H1 (cell line): ENCODE measurements around the gene CERS1. TPM values are rescaled to one million over a fixed set of nuclear protein-coding genes. Genes with fewer than 3 reads are reported as not detected.

Experiments
- CEBPB ChIP-seq: IDR thresholded peaks from 2 replicates; pipeline ENCODE4 v1.6.1; 2012; ENCODE audit warnings: low read depth, low read length
- CHD1 ChIP-seq: IDR thresholded peaks from 2 replicates; pipeline ENCODE4 v1.6.1; 2012; ENCODE audit warnings: low read depth, low read length, improper control_type of control experiment
- KDM1A ChIP-seq: fragments of 200-600, 300-600 bp; sonication (generic); IDR thresholded peaks from 2 replicates; pipeline ENCODE4 v1.7.1; 2016; ENCODE audit warnings: mild to moderate bottlenecking, low read length, borderline replicate concordance
- NANOG ChIP-seq: IDR thresholded peaks from 2 replicates; pipeline ENCODE4 v1.6.1; 2011; ENCODE audit warnings: low read length, low read depth, mild to moderate bottlenecking, inconsistent platforms; ENCODE audit not compliant: insufficient read depth, poor library complexity, severe bottlenecking
- PHF8 ChIP-seq: fragments of 200-600 bp; sonication (generic); conservative IDR thresholded peaks from 2 replicates; pipeline ENCODE4 v1.7.1; 2012; ENCODE audit warnings: low read depth, mild to moderate bottlenecking, inconsistent platforms, low read length, moderate library complexity
- TAF1 ChIP-seq: IDR thresholded peaks from 2 replicates; pipeline ENCODE4 v1.6.1; 2011; ENCODE audit warnings: mild to moderate bottlenecking, low read depth, low read length
- TCF12 ChIP-seq: IDR thresholded peaks from 2 replicates; pipeline ENCODE4 v1.6.1; 2011; ENCODE audit warnings: low read depth, mild to moderate bottlenecking, low read length
- polyA plus RNA-seq, 7 experiments: library from polyadenylated mRNA; depleted of rRNA in 3 of 7; stranded (reverse) in 5 of 7; unstranded in 2 of 7; fragments of >200 nt in 5 of 7; fragments of 200-250 nt in 2 of 7; gene quantifications; 1 replicate in 5 of 7; 2 replicates in 1 of 7; 4 replicates in 1 of 7; pipeline versions ENCODE4 v1.2.1 to v1.2.3, GENCODE V29; 2011 to 2013; ENCODE audit warnings: missing spikeins in 2 of 7, mixed read lengths in 2 of 7
- total RNA-seq: library from RNA; stranded (reverse); fragmentation: NEBNext Ultra II Directional; extraction: Animal tissue kit (Norgen Biotek cat#: 25700); gene quantifications from 2 replicates; pipeline ENCODE4 v1.2.1, GENCODE V29; 2021
- TF ChIP-seq, protein P1 (sequence below): fragments of 300-600 bp; sonication (generic); IDR thresholded peaks from 2 replicates; pipeline ENCODE4 v1.7.1; 2012; ENCODE audit warnings: low read length, moderate library complexity, mild to moderate bottlenecking, inconsistent platforms; ENCODE audit not compliant: insufficient replicate concordance
- TF ChIP-seq, protein P2 (sequence below): IDR thresholded peaks from 2 replicates; pipeline ENCODE4 v1.6.1; 2012; ENCODE audit warnings: inconsistent platforms

The CERS1 gene
- total and polyA plus RNA-seq, 2 of the 8 experiments (the other 6 are each of a cell fraction or from before 2014, with no cell fraction given) = 18.6 to 51.0 TPM

GRCh38 chr19:18900700-18901481 is 4.9 kb upstream of the CERS1 start (continued):
- TF ChIP-seq, protein P1, sequence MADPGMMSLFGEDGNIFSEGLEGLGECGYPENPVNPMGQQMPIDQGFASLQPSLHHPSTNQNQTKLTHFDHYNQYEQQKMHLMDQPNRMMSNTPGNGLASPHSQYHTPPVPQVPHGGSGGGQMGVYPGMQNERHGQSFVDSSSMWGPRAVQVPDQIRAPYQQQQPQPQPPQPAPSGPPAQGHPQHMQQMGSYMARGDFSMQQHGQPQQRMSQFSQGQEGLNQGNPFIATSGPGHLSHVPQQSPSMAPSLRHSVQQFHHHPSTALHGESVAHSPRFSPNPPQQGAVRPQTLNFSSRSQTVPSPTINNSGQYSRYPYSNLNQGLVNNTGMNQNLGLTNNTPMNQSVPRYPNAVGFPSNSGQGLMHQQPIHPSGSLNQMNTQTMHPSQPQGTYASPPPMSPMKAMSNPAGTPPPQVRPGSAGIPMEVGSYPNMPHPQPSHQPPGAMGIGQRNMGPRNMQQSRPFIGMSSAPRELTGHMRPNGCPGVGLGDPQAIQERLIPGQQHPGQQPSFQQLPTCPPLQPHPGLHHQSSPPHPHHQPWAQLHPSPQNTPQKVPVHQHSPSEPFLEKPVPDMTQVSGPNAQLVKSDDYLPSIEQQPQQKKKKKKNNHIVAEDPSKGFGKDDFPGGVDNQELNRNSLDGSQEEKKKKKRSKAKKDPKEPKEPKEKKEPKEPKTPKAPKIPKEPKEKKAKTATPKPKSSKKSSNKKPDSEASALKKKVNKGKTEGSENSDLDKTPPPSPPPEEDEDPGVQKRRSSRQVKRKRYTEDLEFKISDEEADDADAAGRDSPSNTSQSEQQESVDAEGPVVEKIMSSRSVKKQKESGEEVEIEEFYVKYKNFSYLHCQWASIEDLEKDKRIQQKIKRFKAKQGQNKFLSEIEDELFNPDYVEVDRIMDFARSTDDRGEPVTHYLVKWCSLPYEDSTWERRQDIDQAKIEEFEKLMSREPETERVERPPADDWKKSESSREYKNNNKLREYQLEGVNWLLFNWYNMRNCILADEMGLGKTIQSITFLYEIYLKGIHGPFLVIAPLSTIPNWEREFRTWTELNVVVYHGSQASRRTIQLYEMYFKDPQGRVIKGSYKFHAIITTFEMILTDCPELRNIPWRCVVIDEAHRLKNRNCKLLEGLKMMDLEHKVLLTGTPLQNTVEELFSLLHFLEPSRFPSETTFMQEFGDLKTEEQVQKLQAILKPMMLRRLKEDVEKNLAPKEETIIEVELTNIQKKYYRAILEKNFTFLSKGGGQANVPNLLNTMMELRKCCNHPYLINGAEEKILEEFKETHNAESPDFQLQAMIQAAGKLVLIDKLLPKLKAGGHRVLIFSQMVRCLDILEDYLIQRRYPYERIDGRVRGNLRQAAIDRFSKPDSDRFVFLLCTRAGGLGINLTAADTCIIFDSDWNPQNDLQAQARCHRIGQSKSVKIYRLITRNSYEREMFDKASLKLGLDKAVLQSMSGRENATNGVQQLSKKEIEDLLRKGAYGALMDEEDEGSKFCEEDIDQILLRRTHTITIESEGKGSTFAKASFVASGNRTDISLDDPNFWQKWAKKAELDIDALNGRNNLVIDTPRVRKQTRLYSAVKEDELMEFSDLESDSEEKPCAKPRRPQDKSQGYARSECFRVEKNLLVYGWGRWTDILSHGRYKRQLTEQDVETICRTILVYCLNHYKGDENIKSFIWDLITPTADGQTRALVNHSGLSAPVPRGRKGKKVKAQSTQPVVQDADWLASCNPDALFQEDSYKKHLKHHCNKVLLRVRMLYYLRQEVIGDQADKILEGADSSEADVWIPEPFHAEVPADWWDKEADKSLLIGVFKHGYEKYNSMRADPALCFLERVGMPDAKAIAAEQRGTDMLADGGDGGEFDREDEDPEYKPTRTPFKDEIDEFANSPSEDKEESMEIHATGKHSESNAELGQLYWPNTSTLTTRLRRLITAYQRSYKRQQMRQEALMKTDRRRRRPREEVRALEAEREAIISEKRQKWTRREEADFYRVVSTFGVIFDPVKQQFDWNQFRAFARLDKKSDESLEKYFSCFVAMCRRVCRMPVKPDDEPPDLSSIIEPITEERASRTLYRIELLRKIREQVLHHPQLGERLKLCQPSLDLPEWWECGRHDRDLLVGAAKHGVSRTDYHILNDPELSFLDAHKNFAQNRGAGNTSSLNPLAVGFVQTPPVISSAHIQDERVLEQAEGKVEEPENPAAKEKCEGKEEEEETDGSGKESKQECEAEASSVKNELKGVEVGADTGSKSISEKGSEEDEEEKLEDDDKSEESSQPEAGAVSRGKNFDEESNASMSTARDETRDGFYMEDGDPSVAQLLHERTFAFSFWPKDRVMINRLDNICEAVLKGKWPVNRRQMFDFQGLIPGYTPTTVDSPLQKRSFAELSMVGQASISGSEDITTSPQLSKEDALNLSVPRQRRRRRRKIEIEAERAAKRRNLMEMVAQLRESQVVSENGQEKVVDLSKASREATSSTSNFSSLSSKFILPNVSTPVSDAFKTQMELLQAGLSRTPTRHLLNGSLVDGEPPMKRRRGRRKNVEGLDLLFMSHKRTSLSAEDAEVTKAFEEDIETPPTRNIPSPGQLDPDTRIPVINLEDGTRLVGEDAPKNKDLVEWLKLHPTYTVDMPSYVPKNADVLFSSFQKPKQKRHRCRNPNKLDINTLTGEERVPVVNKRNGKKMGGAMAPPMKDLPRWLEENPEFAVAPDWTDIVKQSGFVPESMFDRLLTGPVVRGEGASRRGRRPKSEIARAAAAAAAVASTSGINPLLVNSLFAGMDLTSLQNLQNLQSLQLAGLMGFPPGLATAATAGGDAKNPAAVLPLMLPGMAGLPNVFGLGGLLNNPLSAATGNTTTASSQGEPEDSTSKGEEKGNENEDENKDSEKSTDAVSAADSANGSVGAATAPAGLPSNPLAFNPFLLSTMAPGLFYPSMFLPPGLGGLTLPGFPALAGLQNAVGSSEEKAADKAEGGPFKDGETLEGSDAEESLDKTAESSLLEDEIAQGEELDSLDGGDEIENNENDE = no peak
- TF ChIP-seq CHD1 (no peak), NANOG (no peak), TCF12 (no peak), KDM1A (no peak), PHF8 (no peak), CEBPB (no peak), TAF1 (no peak)
- TF ChIP-seq, protein P2, sequence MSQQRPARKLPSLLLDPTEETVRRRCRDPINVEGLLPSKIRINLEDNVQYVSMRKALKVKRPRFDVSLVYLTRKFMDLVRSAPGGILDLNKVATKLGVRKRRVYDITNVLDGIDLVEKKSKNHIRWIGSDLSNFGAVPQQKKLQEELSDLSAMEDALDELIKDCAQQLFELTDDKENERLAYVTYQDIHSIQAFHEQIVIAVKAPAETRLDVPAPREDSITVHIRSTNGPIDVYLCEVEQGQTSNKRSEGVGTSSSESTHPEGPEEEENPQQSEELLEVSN = no peak
